DND-41 (cell line): ENCODE data around the gene IL17B.

Source experiments
- ATAC-seq: fragments of 200-7000 bp; cut with Tn5 transposase; 3 replicates; pipeline ENCODE4 v1.9.1; 2021; ENCODE audit warnings: low read depth; ENCODE audit not compliant: insufficient read depth
- DNase-seq: peaks from one replicate; pipeline ENCODE4 v3.0.0-alpha.2; 2020
- H2AFZ ChIP-seq: 2 replicates; pipeline ENCODE4 v1.6.0; 2012; ENCODE audit warnings: low read depth, low read length
- H3K27ac ChIP-seq: 2 replicates; pipeline ENCODE4 v1.5.1; 2012; ENCODE audit warnings: low read length, inconsistent platforms
- H3K27me3 ChIP-seq: fragments of 200-600 bp; sonication (generic); 2 replicates; pipeline ENCODE4 v1.6.0; 2012; ENCODE audit warnings: low read length, mild to moderate bottlenecking, inconsistent platforms; ENCODE audit not compliant: insufficient read depth, poor library complexity
- H3K36me3 ChIP-seq: 2 replicates; pipeline ENCODE4 v1.5.1; 2012; ENCODE audit warnings: low read length, inconsistent platforms; ENCODE audit not compliant: insufficient read depth
- H3K4me1 ChIP-seq: 2 replicates; pipeline ENCODE4 v1.5.1; 2012; ENCODE audit warnings: mild to moderate bottlenecking, low read length; ENCODE audit not compliant: insufficient read depth
- H3K4me2 ChIP-seq: 2 replicates; pipeline ENCODE4 v1.6.0; 2012; ENCODE audit warnings: mild to moderate bottlenecking, moderate library complexity, low read length, inconsistent platforms; ENCODE audit not compliant: insufficient read depth
- H3K4me3 ChIP-seq, 2 experiments: fragments of 200-600 bp in 1 of 2; shearing (Covaris generic) in 1 of 2; 2 replicates each; pipeline ENCODE4 v1.5.1; 2012 to 2016; ENCODE audit warnings: inconsistent platforms in 2 of 2, low read length in 2 of 2, mild to moderate bottlenecking in 2 of 2, low read depth in 1 of 2, moderate library complexity in 1 of 2
- H3K79me2 ChIP-seq: 2 replicates; pipeline ENCODE4 v1.6.0; 2012; ENCODE audit warnings: low read length, inconsistent platforms; ENCODE audit not compliant: insufficient read depth
- H3K9ac ChIP-seq: 2 replicates; pipeline ENCODE4 v1.6.0; 2012; ENCODE audit warnings: low read depth, mild to moderate bottlenecking, inconsistent platforms, low read length, moderate library complexity
- H3K9me3 ChIP-seq: 2 replicates; pipeline ENCODE4 v1.5.1; 2012; ENCODE audit warnings: low read length, moderate library complexity, mild to moderate bottlenecking, inconsistent platforms; ENCODE audit not compliant: insufficient read depth, severe bottlenecking
- H4K20me1 ChIP-seq: 2 replicates; pipeline ENCODE4 v1.6.0; 2012; ENCODE audit warnings: low read length; ENCODE audit not compliant: insufficient read depth
- EZH2 ChIP-seq: IDR thresholded peaks from 3 replicates; pipeline ENCODE4 v1.6.1; 2012; ENCODE audit warnings: borderline replicate concordance, low read depth, mild to moderate bottlenecking, moderate library complexity, low read length, inconsistent platforms; ENCODE audit not compliant: severe bottlenecking
- TF ChIP-seq, protein P1 (sequence below): IDR thresholded peaks from 2 replicates; pipeline ENCODE4 v1.5.1; 2012; ENCODE audit warnings: borderline replicate concordance, low read length, moderate library complexity, mild to moderate bottlenecking; ENCODE audit not compliant: poor library complexity, severe bottlenecking; ENCODE audit errors: extremely low read depth

Gene IL17B

DNA sequence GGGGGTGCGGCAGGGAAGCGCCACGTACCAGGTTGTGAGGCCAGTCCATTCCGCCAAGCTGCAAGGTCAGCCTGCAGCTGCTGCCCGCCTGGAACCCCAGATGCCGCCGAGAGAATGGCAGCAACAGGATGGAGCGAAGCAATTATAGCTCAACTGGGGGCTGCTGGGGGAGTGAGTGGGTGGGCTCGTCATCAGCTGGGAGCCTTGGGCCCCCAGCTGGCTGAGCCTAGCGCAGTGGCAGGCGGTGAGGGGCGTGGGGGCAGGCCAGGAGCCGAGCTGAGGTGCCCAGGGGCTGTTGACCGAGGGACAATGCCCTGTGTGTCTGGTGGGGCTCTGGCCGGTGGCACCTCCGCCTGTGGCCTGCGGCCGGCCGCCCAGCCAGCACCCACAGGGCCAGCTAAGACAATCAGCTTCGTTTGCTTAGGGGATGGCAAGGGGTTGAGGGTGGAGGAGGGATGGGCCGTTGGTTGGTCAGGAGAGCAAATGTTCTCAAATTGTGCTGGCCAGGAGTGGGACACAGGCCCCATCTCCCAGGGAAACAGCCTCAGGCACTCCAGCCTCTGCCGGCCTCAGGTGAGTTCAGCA, at the start of gene IL17B:
Gene IL17B (minus strand): TSS at position 116 of the 585 bp plus-strand sequence. CDS start 67 bp downstream, at position 49.
- Histone ChIP-seq H3K36me3 (no peaks in the 10 kb centered on the region), H3K27me3 (no peaks in the 10 kb centered on the region), H4K20me1 (no peaks in the 10 kb centered on the region), H3K4me1 (no peaks in the 10 kb centered on the region), H3K27ac (no peak within 1 kb of the TSS), H3K9me3 (no peaks in the 10 kb centered on the region), H3K9ac (no peak within 1 kb of the TSS), H3K4me3 (no peak within 1 kb of the TSS), H2AFZ (no peak within 1 kb of the TSS), H3K4me2 (no peak within 1 kb of the TSS), H3K79me2 (no peaks in the 10 kb centered on the region)
- DNase-seq (no peak), ATAC-seq (no peak)
- no peak for TF ChIP-seq EZH2
- TF ChIP-seq, protein P1, sequence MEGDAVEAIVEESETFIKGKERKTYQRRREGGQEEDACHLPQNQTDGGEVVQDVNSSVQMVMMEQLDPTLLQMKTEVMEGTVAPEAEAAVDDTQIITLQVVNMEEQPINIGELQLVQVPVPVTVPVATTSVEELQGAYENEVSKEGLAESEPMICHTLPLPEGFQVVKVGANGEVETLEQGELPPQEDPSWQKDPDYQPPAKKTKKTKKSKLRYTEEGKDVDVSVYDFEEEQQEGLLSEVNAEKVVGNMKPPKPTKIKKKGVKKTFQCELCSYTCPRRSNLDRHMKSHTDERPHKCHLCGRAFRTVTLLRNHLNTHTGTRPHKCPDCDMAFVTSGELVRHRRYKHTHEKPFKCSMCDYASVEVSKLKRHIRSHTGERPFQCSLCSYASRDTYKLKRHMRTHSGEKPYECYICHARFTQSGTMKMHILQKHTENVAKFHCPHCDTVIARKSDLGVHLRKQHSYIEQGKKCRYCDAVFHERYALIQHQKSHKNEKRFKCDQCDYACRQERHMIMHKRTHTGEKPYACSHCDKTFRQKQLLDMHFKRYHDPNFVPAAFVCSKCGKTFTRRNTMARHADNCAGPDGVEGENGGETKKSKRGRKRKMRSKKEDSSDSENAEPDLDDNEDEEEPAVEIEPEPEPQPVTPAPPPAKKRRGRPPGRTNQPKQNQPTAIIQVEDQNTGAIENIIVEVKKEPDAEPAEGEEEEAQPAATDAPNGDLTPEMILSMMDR, result no peak

DNA sequence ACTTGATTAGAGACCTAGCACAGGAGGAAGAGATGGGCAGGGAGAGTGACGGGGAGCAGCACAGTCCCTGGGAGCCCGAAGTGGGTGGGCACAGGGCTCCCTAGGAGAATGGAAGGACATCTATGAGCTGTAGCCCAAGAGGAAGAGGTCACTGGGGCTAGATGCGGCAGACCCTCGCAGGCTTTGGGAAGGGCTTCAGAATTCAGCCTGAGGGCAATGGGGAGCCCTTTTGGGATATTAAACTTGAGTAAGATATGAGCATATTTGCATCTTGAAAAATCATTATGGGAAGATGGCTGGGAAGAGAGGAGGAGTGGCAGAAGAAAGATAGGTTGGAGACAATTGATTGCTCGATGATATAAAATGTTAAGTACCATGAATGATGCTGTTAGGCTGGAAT, 48.9 kb upstream of the IL17B start:
- TF ChIP-seq, protein P1, result no peak
- no peak for TF ChIP-seq EZH2
- Histone ChIP-seq H2AFZ (no peak overlapping the region), H3K27ac (no peak overlapping the region), H3K27me3 (no peaks in the 10 kb centered on the region), H3K36me3 (no peaks in the 10 kb centered on the region), H4K20me1 (no peaks in the 10 kb centered on the region), H3K4me2 (no peak overlapping the region), H3K4me1 (no peaks in the 10 kb centered on the region), H3K79me2 (no peaks in the 10 kb centered on the region), H3K4me3 (no peak overlapping the region), H3K9ac (no peak overlapping the region), H3K9me3 (no peaks in the 10 kb centered on the region)
- ATAC-seq (no peak), DNase-seq (no peak)

DNA sequence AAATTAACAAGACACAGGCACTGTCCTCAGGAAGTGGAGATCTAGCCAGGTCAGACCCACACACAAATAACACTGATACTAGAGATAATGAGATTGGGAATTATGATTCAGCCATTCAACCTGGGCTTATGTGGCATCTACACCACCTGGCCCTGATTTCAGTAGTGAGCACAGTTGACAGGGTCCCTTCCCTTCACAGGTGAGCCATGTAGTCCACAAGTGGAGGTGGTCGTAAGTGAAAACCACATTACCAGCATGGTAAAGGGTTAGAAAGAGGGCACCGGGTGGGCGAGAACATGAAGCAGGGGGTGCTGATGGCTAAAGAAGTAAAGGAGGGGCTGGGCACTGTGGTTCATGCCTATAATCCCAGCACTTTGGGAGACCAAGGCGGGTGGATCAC, 48.3 kb upstream of the IL17B start:
- H3K9ac ChIP-seq, result no peak overlapping the region
- H3K36me3 ChIP-seq, result no peaks in the 10 kb centered on the region

More for the DNA sequence above, 48.3 kb upstream of the IL17B start:
- Histone ChIP-seq H3K4me3 (no peak overlapping the region), H3K79me2 (no peaks in the 10 kb centered on the region), H3K4me1 (no peaks in the 10 kb centered on the region), H3K27me3 (no peaks in the 10 kb centered on the region), H2AFZ (no peak overlapping the region), H3K9me3 (no peaks in the 10 kb centered on the region), H3K4me2 (no peak overlapping the region), H4K20me1 (no peaks in the 10 kb centered on the region), H3K27ac (no peak overlapping the region)
- no peak for TF ChIP-seq EZH2
- TF ChIP-seq, protein P1, result no peak
- DNase-seq, result no peak
- ATAC-seq, result no peak
